H1 (cell line): ENCODE measurements around the gene WDR54. TPM values are rescaled to one million over a fixed set of nuclear protein-coding genes. Genes with fewer than 3 reads are reported as not detected.

Source experiments
- CTCF ChIA-PET: fragments of 300-600 bp; sonication (Branson Sonifier 250); formaldehyde crosslinking; loops from one replicate; lab custom pipeline; 2021; ENCODE audit not compliant: partially characterized antibody; lab: Charles Lee
- POLR2A ChIA-PET: fragments of 300-600 bp; sonication (Branson Sonifier 250); formaldehyde crosslinking; loops from one replicate; lab custom pipeline; 2021; ENCODE audit warnings: inconsistent platforms; ENCODE audit not compliant: partially characterized antibody; lab: Charles Lee
- DNase-seq, 2 experiments: peaks; one replicate each; pipeline versions ENCODE4 v3.0.0 to v3.0.0-alpha.2; 2010 to 2022; ENCODE audit warnings: low spot score in 2 of 2, low read depth in 1 of 2, mixed read lengths in 1 of 2
- FAIRE-seq: peaks from 2 replicates; lab custom pipeline; 2011; peaks lifted over from hg19 to GRCh38; lab: Jason Lieb, UNC
- H2AFZ ChIP-seq: 2 replicates; pipeline ENCODE4 v1.8.1; 2012; ENCODE audit warnings: low read length, inconsistent platforms
- H2AK5ac ChIP-seq: 2 replicates; pipeline ENCODE4 v1.6.1; 2013; ENCODE audit warnings: low read depth, low read length
- H2BK120ac ChIP-seq: replicated peaks from 2 replicates; pipeline ENCODE3; 2013; ENCODE audit warnings: low read depth, low read length, inconsistent platforms
- H2BK12ac ChIP-seq: 2 replicates; pipeline ENCODE4 v1.6.1; 2013; ENCODE audit warnings: low read depth, low read length
- H2BK15ac ChIP-seq: 2 replicates; pipeline ENCODE4 v1.6.1; 2013; ENCODE audit warnings: low read length
- H2BK20ac ChIP-seq: 2 replicates; pipeline ENCODE4 v1.6.1; 2013; ENCODE audit warnings: low read length
- H2BK5ac ChIP-seq: 2 replicates; pipeline ENCODE4 v1.6.1; 2013; ENCODE audit warnings: low read depth, low read length
- H3K14ac ChIP-seq: 2 replicates; pipeline ENCODE4 v1.6.1; 2013; ENCODE audit warnings: inconsistent platforms; ENCODE audit not compliant: insufficient read length
- H3K18ac ChIP-seq: 2 replicates; pipeline ENCODE4 v1.6.1; 2013; ENCODE audit warnings: low read length; ENCODE audit errors: extremely low read depth
- H3K23ac ChIP-seq: 2 replicates; pipeline ENCODE4 v1.6.1; 2013; ENCODE audit warnings: inconsistent platforms; ENCODE audit not compliant: insufficient read length
- H3K23me2 ChIP-seq: 2 replicates; pipeline ENCODE4 v1.6.1; 2013; ENCODE audit warnings: low read depth, low read length
- H3K27ac ChIP-seq: 2 replicates; pipeline ENCODE4 v1.6.1; 2011; ENCODE audit warnings: low read depth, low read length, inconsistent platforms
- H3K27me3 ChIP-seq, 4 experiments: replicated peaks in 1 of 4; 1 replicate in 1 of 4; 2 replicates in 3 of 4; pipeline versions ENCODE4 v1.6.1 to v1.8.1; 2011 to 2013; ENCODE audit warnings: low read length in 3 of 4, mild to moderate bottlenecking in 3 of 4, inconsistent platforms in 2 of 4, mixed read lengths in 2 of 4, moderate library complexity in 1 of 4; ENCODE audit not compliant: control insufficient read depth in 3 of 4, insufficient read depth in 3 of 4; ENCODE audit errors: extremely low read depth in 1 of 4
- H3K36me3 ChIP-seq, 4 experiments: 2 replicates each; pipeline versions ENCODE4 v1.6.1 to v1.8.1; 2011 to 2013; ENCODE audit warnings: mild to moderate bottlenecking in 4 of 4, low read length in 3 of 4, moderate library complexity in 2 of 4, control low read depth in 1 of 4, inconsistent platforms in 1 of 4; ENCODE audit not compliant: insufficient read depth in 4 of 4, control insufficient read depth in 2 of 4
- H3K4ac ChIP-seq: replicated peaks from 2 replicates; pipeline ENCODE3; 2013; ENCODE audit warnings: low read length, low read depth, mixed read lengths, inconsistent platforms; ENCODE audit not compliant: insufficient read length
- H3K4me1 ChIP-seq, 4 experiments: replicated peaks in 1 of 4; 1 replicate in 1 of 4; 2 replicates in 3 of 4; pipeline versions ENCODE4 v1.6.1 to v1.8.1; 2011 to 2013; ENCODE audit warnings: low read length in 3 of 4, inconsistent platforms in 2 of 4, mixed read lengths in 1 of 4; ENCODE audit not compliant: insufficient read depth in 4 of 4, control insufficient read depth in 3 of 4
- H3K4me2 ChIP-seq, 2 experiments: 2 replicates each; pipeline versions ENCODE4 v1.6.1 to v1.8.1; 2011 to 2013; ENCODE audit warnings: low read depth in 2 of 2, low read length in 2 of 2, control low read depth in 1 of 2, inconsistent platforms in 1 of 2, mild to moderate bottlenecking in 1 of 2; ENCODE audit not compliant: insufficient read depth in 1 of 2
- H3K4me3 ChIP-seq, 4 experiments: fragments of 200-600, 300-600 bp in 1 of 4; sonication (generic), shearing (Covaris generic), sonication (Bioruptor Twin) in 1 of 4; 2 replicates each; pipeline versions ENCODE4 v1.5.1 to v1.8.1; 2011 to 2016; ENCODE audit warnings: low read length in 4 of 4, low read depth in 3 of 4, control low read depth in 2 of 4, inconsistent platforms in 2 of 4, mild to moderate bottlenecking in 2 of 4, mixed read lengths in 1 of 4, moderate library complexity in 1 of 4; ENCODE audit not compliant: insufficient read depth in 2 of 4; ENCODE audit errors: extremely low read depth in 1 of 4
- H3K56ac ChIP-seq: replicated peaks from 2 replicates; pipeline ENCODE3; 2013; ENCODE audit warnings: low read depth, mild to moderate bottlenecking, mixed read lengths, low read length, inconsistent platforms; ENCODE audit not compliant: insufficient read length
- H3K79me1 ChIP-seq: 2 replicates; pipeline ENCODE4 v1.6.1; 2013; ENCODE audit warnings: low read depth, low read length, control low read depth
- H3K79me2 ChIP-seq, 2 experiments: 2 replicates each; pipeline versions ENCODE4 v1.6.1 to v1.8.1; 2012 to 2013; ENCODE audit warnings: low read length in 2 of 2, mild to moderate bottlenecking in 2 of 2, inconsistent platforms in 1 of 2; ENCODE audit not compliant: insufficient read depth in 2 of 2, control insufficient read depth in 1 of 2
- H3K9ac ChIP-seq, 4 experiments: replicated peaks in 1 of 4; 1 replicate in 1 of 4; 2 replicates in 3 of 4; pipeline versions ENCODE4 v1.6.1 to v1.8.1; 2011 to 2013; ENCODE audit warnings: low read depth in 3 of 4, low read length in 3 of 4, control low read depth in 2 of 4, mild to moderate bottlenecking in 2 of 4, moderate library complexity in 2 of 4, inconsistent platforms in 1 of 4; ENCODE audit errors: extremely low read depth in 1 of 4
- H3K9me3 ChIP-seq, 2 experiments: 2 replicates each; pipeline versions ENCODE4 v1.6.1 to v1.8.1; 2012 to 2013; ENCODE audit warnings: mild to moderate bottlenecking in 2 of 2, moderate library complexity in 2 of 2, control low read depth in 1 of 2, inconsistent platforms in 1 of 2, low read depth in 1 of 2, low read length in 1 of 2, mixed read lengths in 1 of 2; ENCODE audit not compliant: insufficient read depth in 2 of 2
- H4K20me1 ChIP-seq, 2 experiments: replicated peaks in 1 of 2; 2 replicates each; pipeline versions ENCODE3 to v1.8.1; 2011 to 2013; ENCODE audit warnings: inconsistent platforms in 2 of 2, low read length in 2 of 2, mild to moderate bottlenecking in 1 of 2; ENCODE audit not compliant: insufficient read depth in 2 of 2, control insufficient read depth in 1 of 2
- H4K5ac ChIP-seq: 2 replicates; pipeline ENCODE4 v1.6.1; 2013; ENCODE audit warnings: low read length, low read depth, mixed read lengths, inconsistent platforms; ENCODE audit not compliant: insufficient read length
- H4K8ac ChIP-seq: 2 replicates; pipeline ENCODE4 v1.8.0; 2013; ENCODE audit warnings: mild to moderate bottlenecking, moderate library complexity, low read length, inconsistent platforms; ENCODE audit not compliant: insufficient read depth; ENCODE audit errors: extremely low read depth
- H4K91ac ChIP-seq: replicated peaks from 2 replicates; pipeline ENCODE3; 2013; ENCODE audit warnings: low read length, mixed read lengths, inconsistent platforms; ENCODE audit not compliant: insufficient read length
- BRCA1 ChIP-seq: IDR thresholded peaks from 2 replicates; pipeline ENCODE4 v1.6.1; 2012; ENCODE audit warnings: low read depth, low read length, improper control_type of control experiment
- CBX8 ChIP-seq: fragments of 300-800, 300-1000 bp; sonication (generic); IDR thresholded peaks from 2 replicates; pipeline ENCODE4 v1.7.1; 2016; ENCODE audit warnings: low read depth, low read length, borderline replicate concordance
- CHD2 ChIP-seq: IDR thresholded peaks from 2 replicates; pipeline ENCODE4 v1.6.1; 2012; ENCODE audit warnings: low read length, improper control_type of control experiment
- FOSL1 ChIP-seq: IDR thresholded peaks from 2 replicates; pipeline ENCODE4 v1.6.1; 2011; ENCODE audit warnings: mild to moderate bottlenecking, low read depth, low read length, moderate library complexity; ENCODE audit not compliant: insufficient read depth
- KDM1A ChIP-seq: fragments of 200-600, 300-600 bp; sonication (generic); IDR thresholded peaks from 2 replicates; pipeline ENCODE4 v1.7.1; 2016; ENCODE audit warnings: mild to moderate bottlenecking, low read length, borderline replicate concordance
- SIN3A ChIP-seq, 2 experiments: IDR thresholded peaks in 1 of 2; conservative IDR thresholded peaks in 1 of 2; 2 replicates each; pipeline ENCODE4 v1.6.1; 2011 to 2012; ENCODE audit warnings: low read length in 2 of 2, improper control_type of control experiment in 1 of 2, low read depth in 1 of 2, mild to moderate bottlenecking in 1 of 2
- SP2 ChIP-seq: IDR thresholded peaks from 2 replicates; pipeline ENCODE4 v1.6.1; 2012; ENCODE audit warnings: mild to moderate bottlenecking, low read length, inconsistent platforms
- TAF1 ChIP-seq: IDR thresholded peaks from 2 replicates; pipeline ENCODE4 v1.6.1; 2011; ENCODE audit warnings: mild to moderate bottlenecking, low read depth, low read length
- TCF12 ChIP-seq: IDR thresholded peaks from 2 replicates; pipeline ENCODE4 v1.6.1; 2011; ENCODE audit warnings: low read depth, mild to moderate bottlenecking, low read length
- WGBS, 2 experiments: shearing (Covaris generic) in 1 of 2; methylation state at CpG; one replicate each; pipeline versions ENCODE4 v1.1.6 to v1.1.7; 2013 to 2015; ENCODE audit warnings: low lambda C conversion rate in 2 of 2, mixed read lengths in 2 of 2, inconsistent platforms in 1 of 2, low coverage in 1 of 2, missing lambda C conversion rate in 1 of 2; ENCODE audit not compliant: insufficient replicate concordance in 2 of 2, insufficient coverage in 1 of 2, insufficient read length in 1 of 2; ENCODE audit errors: extremely low coverage in 1 of 2, missing lambda C conversion rate in 1 of 2; 5-methylcytosine and 5-hydroxymethylcytosine counted together
- polyA plus RNA-seq, 7 experiments: library from polyadenylated mRNA; depleted of rRNA in 3 of 7; stranded (reverse) in 5 of 7; unstranded in 2 of 7; fragments of >200 nt in 5 of 7; fragments of 200-250 nt in 2 of 7; gene quantifications; 1 replicate in 5 of 7; 2 replicates in 1 of 7; 4 replicates in 1 of 7; pipeline versions ENCODE4 v1.2.1 to v1.2.3, GENCODE V29; 2011 to 2013; ENCODE audit warnings: missing spikeins in 2 of 7, mixed read lengths in 2 of 7
- total RNA-seq: library from RNA; stranded (reverse); fragmentation: NEBNext Ultra II Directional; extraction: Animal tissue kit (Norgen Biotek cat#: 25700); gene quantifications from 2 replicates; pipeline ENCODE4 v1.2.1, GENCODE V29; 2021

WDR54 gene
- total and polyA plus RNA-seq, 2 of the 8 experiments (the other 6 are each of a cell fraction or from before 2014, with no cell fraction given) = 41.6 to 125 TPM

DNA sequence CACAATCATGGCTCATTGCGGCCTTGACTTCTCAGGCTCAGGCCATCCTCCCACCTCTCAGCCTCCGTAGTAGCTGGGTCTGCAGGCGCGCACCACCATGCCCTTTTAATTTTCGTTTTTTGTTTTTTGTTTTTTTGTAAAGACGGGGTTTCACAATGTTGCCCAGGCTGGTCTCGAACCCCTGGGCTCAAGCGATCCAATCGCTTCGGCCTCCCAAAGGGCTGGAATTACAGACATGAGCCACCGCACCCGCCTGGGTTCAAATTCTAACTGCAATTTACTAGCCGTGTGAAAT is 29.1 kb upstream of the WDR54 start:
- Histone ChIP-seq H3K79me1 (peaks cover 10% of the 10 kb centered on the region), H2AK5ac (no peak overlapping the region), H2BK20ac (no peak overlapping the region), H2BK120ac (no peak overlapping the region), H3K4ac (no peak overlapping the region), H3K9me3 (no peaks in the 10 kb centered on the region), H2AFZ (peak overlapping the region; percentile 65), H3K14ac (no peak overlapping the region), H3K9ac (no peak overlapping the region), H4K5ac (peak overlapping the region; percentile 81), H3K4me1 (peaks cover 0 to 3% (median 0%) of the 10 kb centered on the region in 4 experiments; a peak in 4 of 7 replicates), H3K36me3 (no peaks in the 10 kb centered on the region), H2BK12ac (0 out of 2 replicates have a peak overlapping the region, but pooled peaks have one; percentile 71), H4K8ac (peak overlapping the region; percentile 87; the same call in 1 of the 2 replicates), H3K23ac (no peak overlapping the region), H2BK5ac (peak overlapping the region; percentile 67), H2BK15ac (peak overlapping the region; percentile 94; the same call in 1 of the 2 replicates), H3K27ac (no peak overlapping the region), H3K18ac (peak overlapping the region; percentile 89), H3K79me2 (peaks cover 15 to 39% of the 10 kb centered on the region in 2 experiments), H3K27me3 (no peaks in the 10 kb centered on the region), H3K23me2 (peaks cover 6% of the 10 kb centered on the region), H4K20me1 (peaks cover 6 to 9% of the 10 kb centered on the region in 2 experiments), H3K4me3 (peak overlapping the region in 3 of 4 experiments; percentile 86 to 93 (median 88); a peak in 5 of 8 replicates), H4K91ac (peak overlapping the region; percentile 83), H3K56ac (no peak overlapping the region), H3K4me2 (peak overlapping the region; percentile 90 to 92; a peak in 3 of 4 replicates)
- no peak for TF ChIP-seq SP2
- no peak for TF ChIP-seq CHD2
- TF ChIP-seq SIN3A (conservative IDR thresholded peaks at IDR 0.05 in 1 of 2, IDR thresholded peaks at IDR 0.05 in 1 of 2; ENCODE audit: low read depth in 1 of 2, low read length in 2 of 2) = no peak
- no peak for TF ChIP-seq KDM1A
- TF ChIP-seq FOSL1 = no peak
- TF ChIP-seq TAF1 = no peak
- no peak for TF ChIP-seq CBX8
- no peak for TF ChIP-seq BRCA1
- TF ChIP-seq TCF12 = no peak
- FAIRE-seq = no peak
- CTCF ChIA-PET = interaction anchor here (0.6 to 6.1 kb wide), 16 partner anchors 8 to 437 kb away, joined by 3 to 49 read pairs (median 6); partner anchors contain the start of genes DCTN1 and WBP1
- no peak for DNase-seq
- POLR2A ChIA-PET = interaction anchor here (0.6 to 2.0 kb wide), 17 partner anchors 8 to 194 kb away, joined by 3 to 15 read pairs (median 5); partner anchors contain the start of genes C2orf81, DCTN1, MTHFD2 and WBP1
- 79% methylated on average over 13 of the region's 13 CpGs; no CpG with 5 or more reads in 1 of the 2 experiments for WGBS, 2 experiments
